Non-pigmented ciliary epithelial cell (primary cell): ENCODE results near the gene MT1HL1.
"Not testable (repeated sequence)": the region's sequence is repeated elsewhere in the genome, so short reads cannot be mapped to it uniquely, and the experiment has no call there.

Experiments
- DNase-seq: peaks from one replicate; pipeline ENCODE4 v3.0.0-alpha.2; 2010; ENCODE audit warnings: low read depth

The MT1HL1 gene

GRCh38 chr1:236978740-236979139, 25.5 kb downstream of the MT1HL1 start:
- DNase-seq: no peak

- no peak for DNase-seq
These were observed 28.8 kb downstream of the MT1HL1 start for GRCh38 chr1:236975461-236975860.

GRCh38 chr1:236974025-236974424, 30.2 kb downstream of the MT1HL1 start:
- DNase-seq: not testable (repeated sequence)

DNA sequence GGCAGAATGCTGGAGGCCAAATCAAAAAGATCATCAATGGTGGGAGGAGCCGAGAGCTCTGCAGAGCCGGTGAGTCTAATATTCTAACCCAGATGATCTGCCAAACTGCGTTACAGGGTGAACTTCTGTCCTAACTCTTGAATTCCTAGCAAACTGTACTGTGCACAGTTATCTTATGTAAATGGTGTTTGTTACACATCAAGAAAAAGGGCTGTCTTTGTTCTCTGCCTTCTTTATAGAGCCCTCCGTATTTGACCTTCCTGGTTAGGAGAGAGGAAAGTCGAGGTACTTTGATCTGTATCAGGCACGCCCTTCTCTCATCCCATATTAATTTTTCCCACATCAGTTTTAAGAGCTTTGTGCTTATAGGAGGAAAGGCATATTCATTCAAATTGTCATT, 37.6 kb downstream of the MT1HL1 start:
- DNase-seq: no peak

GRCh38 chr1:236963920-236964319, 40.3 kb downstream of the MT1HL1 start:
- DNase-seq: no peak

DNA sequence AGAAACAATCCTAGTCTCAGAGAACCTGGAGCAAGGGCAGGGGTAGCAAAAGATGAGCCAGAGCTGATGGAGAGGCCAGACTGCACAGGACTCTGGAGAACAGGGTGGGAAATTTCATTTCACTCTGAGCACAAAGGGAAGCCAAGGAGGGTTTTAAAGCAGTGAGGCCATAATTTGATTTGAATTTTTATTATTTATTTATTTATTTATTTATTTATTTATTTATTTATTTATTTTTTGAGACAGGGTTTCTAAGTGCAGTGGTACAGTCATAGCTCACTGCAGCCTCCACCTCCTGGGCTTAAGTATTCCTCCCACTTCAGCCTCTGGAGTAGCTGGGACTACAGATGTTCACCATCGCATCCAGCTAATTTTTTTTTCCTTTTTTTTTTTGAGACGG, 45.1 kb downstream of the MT1HL1 start:
- DNase-seq: no peak

DNA sequence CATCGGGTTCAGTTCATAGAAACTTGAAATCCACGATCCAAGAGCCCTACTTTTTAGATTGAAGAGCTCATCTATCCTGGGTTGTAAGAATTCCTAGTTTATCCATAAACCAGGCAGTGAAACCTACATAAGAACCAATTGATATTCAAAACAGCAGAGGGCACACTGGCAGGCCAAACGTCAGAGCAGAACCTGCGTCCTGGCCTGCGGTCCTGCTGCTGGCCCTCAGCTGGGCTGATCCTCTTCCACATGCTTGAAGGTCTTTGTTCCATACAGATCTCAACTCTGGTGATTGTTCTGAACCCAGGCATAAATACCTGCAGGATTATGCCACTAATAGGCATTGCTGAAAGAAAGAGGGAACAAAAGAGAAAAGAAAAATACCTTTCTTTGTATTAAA, 47.0 kb downstream of the MT1HL1 start:
- no peak for DNase-seq
